HG02973 (cell line): ENCODE measurements around the gene HOXA11.

ENCODE experiments used
- ATAC-seq: cut with Tn5 transposase; IDR thresholded peaks from one replicate; pipeline ENCODE4 v1.9.1; 2021; ENCODE audit warnings: moderate library complexity; ENCODE audit not compliant: unreplicated experiment

HOXA11 gene

DNA sequence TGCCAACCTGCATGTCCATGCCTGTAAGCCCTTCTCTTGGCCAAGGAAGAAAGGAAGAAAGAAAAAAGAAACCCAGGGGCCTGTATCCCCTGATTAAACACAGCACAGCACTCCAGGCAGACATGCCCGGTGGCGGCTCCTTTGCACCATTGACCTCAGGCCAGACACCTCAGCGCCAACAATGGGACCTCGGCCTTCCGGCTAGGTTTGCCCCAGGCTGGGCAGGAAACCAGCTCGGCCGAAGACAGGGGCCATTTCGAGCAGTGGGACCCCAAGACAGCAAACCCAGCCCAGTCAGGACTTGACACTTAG, 13.8 kb downstream of the HOXA11 start:
- ATAC-seq, result no peak

DNA sequence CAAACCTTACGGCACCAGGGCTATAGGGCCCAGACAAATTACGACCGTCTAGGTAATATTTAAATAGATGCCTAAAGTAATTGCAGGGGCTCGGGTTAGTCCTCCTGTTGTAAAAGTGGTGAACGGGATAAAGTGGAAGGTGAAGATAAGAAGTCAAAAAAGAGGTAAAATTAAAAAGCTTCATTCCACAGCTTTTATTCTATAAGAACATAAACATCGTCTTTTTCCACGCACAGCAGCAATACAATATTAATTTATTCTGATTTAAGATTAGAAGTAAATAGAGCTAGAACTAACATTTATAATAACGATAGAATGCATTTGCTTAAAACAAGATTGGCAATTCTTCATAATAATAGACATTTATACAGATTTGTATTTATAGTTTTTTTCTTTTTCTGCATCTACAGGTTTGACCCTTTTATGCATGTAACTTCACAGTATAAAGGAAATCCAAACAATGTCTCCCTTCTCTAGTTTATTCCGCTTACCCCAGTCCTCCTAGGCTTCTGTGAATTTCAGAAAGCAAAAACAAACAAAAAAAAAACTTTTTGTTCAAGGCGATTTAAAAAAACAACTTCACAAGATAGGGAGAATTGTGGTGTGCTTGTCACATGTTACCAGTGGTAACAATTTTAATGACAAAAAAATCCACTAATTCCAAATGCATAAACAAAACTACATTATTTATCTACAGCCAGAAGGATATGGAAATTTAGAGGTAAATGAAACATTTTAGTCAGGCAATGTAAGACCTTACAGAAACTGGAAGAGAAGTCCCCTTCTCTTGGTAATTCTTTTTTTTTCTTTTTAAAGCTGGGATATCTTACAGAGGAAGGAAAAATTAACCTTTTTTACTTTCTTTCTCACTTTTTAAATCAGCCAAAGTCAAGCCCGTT, 14.4 kb downstream of the HOXA11 start:
- ATAC-seq, result no peak

DNA sequence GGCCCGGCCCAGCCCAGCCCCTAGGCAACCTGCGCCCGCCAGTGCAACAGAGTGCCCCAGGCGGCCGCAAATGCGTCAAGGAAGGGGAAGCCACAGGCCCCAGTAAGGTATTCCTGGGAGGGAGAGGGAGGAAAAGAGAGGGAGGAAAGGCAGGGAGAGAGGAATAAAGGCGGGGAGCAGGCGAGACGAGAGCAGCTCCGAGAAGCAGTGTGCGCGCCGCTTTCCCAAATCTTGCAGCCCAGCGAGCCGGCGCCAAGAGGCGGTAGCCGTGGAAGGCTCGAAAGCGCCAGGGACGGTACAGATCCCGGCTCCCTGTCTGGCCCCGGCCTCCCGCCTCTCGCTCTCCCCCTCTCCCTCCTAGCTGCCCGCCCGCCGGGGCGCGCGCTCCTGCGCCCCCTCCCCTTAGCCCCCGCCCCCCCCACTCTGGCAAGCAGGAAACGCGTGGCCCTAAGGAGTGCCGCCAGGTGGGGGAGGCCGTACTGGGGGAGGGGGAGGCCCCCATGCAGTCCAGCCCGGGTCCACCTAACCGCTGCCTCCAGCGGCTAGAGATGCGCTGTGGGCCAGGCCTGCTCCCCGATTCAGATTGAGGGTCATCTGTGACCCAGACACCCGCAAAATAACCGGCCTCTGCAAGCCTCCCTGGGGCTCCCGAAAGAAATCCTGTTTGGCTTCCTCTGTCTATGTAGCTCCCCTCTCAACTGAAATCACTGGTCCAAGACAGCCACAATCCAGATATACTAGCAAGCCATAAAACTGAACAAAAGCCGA, 15.2 kb downstream of the HOXA11 start:
- no peak for ATAC-seq

DNA sequence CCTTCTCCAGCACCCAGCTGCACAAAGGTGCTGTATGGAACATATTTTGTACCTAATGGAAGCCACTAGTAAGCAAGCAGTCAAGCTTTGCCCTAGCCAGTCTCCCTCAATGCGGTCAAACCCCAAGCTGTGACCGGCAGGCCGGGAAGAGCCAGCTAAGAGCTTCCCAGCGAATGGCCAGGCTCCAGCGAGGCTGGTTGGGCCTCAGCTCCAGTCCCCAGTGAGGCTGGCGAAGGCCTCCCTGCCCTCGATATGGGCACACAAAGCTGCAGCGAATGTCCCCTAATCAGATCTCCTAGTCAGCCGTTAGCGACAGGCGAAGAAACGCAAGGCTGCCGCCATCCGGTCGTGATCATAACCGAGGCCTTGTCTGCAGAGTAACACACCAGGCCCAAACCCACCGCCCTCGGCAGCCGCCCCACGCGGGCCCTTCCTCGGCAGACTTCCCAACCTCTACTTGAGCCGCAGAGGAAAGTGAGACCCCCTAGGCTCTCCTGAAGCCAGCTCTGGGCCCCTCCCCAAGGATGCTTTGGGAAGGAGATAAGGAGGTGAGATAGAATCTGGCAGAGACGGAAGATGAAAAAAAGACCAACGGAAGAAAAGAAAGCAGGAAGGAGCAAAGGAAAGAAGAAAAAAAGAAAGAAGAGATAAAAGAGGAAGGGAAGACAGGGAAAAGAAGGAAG, 16.6 kb downstream of the HOXA11 start:
- ATAC-seq, result no peak

DNA sequence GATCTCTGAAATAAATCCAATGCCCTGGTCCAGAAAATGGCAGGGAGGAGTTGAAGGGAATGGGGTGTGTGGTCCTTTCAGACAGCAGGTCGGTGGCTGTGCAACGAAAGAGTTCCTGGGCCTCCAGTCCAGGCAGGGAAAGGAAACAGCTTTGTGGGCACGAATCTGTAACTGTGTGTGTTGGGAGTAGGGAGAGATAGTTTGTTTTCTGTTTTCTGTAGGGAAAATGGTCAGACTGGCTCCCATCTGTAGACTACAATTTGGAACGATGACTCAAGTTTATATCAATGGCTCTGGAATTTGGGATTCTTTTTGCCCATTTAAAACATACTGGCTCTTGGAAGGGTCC, 17.1 kb downstream of the HOXA11 start:
- no peak for ATAC-seq

DNA sequence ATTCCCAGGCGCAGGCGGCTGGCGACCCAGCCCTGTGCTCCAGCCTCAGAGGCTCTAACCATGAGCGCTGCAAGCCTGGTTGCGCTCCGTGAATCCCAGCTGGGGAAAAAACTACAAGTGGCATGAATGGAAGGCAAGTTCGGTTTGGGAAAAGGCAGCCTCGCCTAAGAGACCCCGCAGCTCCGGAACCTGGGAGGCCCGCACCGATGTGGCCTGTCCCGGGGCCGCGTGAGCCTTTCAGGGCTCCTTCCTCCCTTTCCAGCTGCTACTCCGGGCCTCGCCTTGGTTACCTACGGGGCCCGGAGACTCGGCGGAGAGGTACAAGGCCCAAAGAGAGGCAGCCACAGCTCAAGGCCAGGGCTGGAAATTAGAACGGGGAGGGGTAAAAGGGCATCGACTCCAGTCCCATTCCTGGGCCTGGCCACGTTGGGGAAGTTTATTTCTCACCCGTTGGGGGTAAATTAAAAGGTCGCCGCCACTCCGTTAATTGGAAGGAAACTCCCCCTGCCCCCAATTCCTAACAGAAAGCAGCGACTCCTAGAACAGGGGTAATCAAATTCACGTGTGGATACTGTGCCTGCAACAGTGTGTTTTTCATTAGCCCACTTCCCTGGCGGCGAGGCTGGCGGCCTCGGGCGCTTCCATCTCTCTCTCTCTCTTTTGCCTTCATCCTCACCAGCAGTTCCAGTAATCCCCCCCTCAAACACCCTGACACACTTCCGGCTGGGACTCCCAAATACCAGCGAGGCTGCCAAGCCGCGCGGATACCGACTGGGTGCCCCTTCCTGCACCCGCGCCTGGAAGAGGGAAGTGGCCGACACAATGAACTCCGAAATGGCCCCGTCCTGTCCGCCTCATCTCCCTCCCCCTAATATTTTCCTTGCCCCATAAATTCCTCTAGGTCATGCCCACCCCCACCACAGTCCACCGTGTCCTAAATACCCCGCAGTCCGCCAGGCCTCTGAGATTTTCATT, 18.2 kb downstream of the HOXA11 start:
- no peak for ATAC-seq

DNA sequence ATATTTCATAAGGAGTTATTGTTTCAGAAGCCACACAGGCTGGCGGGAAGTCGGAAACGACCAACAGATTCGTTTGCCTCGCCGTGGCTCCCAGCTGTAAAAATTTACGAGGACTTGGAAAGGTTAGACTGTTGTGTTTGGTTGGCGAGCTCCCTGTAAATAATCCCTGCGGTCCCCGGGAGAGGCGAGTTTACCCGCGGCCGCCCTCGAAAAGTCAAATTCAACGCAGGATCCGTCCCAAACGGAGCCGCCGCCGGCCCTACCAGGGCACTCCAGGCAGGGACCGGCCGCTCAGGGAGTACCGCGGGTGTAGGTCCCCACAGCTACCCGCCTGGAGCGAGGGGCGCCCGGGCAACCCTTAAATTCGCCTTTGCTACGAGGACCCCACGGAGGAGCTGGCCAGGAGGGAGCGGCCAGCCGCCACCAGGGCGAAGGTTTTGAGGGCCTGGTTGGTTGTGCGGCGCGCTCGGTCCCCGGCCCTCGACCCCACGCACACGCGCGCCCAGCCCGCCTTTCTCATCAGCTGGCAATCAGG, 19.0 kb downstream of the HOXA11 start:
- ATAC-seq, result no peak

DNA sequence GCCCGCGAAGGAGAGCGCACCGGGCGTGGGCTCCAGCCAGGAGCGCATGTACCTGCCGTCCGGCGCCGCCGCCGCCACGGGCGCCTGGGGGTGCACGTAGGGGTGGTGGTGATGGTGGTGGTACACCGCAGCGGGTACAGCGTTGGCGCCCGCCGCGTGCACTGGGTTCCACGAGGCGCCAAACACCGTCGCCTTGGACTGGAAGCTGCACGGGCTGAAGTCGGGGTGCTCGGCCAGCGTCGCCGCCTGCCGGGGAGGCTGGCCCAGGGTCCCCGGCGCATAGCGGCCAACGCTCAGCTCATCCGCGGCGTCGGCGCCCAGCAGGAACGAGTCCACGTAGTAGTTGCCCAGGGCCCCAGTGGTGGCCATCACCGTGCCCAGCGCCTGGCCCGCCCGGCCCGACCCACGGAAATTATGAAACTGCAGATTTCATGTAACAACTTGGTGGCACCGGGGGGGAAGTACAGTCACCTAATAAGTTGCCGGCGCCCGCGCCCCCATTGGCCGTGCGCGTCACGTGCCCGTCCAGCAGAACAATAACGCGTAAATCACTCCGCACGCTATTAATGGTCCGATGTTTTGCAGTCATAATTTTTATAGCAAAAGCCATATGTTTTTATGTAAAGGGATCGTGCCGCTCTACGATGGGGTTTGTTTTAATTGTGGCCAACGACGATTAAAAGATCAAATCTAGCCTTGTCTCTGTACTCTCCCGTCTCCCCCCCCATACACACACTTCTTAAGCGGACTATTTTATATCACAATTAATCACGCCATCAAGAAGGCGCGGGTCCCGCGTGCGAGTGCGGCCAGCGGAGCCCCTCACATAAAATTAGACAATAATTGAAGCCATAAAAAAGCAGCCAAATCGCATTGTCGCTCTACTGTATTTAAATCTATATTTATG, 19.7 kb downstream of the HOXA11 start, which contains the start of gene HOXA9:
HOXA9 (minus strand) TSS at position 449 of the 907 bp plus-strand sequence; CDS start at position 369, 80 bp downstream.
- ATAC-seq, result no peak

DNA sequence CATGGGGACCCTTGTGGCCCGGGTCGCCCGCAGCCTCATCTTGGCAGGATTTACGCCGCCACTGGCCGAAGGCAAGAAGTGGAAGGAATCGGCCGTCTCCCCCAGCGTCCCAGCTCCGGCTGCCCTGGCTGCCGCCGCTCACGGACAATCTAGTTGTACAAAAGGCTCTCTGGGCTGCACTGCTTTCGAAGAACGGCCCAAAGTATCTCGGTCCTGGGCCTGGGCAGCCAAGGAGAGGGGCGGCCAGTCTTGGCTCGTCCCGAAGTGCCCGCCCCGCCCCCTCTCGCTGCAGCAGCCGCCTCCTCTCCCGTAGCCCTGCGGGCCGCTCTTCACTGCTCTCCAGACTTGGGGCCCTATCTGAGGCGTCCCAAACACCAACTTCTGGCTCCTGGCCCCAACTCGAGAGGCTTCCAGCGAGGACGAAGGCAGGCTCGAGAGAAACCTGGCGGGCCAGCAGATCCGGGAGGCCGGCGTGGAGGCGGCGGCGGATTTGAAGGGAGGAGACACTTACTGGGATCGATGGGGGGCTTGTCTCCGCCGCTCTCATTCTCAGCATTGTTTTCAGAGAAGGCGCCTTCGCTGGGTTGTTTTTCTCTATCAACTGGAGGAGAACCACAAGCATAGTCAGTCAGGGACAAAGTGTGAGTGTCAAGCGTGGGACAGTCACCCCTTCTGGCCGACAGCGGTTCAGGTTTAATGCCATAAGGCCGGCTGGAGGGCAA, 20.5 kb downstream of the HOXA11 start:
- ATAC-seq, result no peak

DNA sequence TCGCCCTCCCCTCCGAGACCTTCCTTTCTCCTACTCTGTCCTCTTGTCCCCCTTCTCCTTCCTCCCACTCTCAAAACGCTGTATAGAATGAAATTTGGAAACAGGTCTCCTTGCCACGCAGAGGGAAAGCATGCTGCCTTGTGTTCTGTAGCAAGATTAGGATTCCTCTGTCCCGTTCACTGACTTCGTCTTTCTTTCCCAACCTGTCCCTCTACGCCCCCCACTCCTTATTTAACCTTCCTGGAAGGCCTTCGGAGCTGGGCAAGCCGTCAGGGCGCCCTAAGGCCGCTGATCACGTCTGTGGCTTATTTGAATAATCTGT, 21.0 kb downstream of the HOXA11 start:
- no peak for ATAC-seq

DNA sequence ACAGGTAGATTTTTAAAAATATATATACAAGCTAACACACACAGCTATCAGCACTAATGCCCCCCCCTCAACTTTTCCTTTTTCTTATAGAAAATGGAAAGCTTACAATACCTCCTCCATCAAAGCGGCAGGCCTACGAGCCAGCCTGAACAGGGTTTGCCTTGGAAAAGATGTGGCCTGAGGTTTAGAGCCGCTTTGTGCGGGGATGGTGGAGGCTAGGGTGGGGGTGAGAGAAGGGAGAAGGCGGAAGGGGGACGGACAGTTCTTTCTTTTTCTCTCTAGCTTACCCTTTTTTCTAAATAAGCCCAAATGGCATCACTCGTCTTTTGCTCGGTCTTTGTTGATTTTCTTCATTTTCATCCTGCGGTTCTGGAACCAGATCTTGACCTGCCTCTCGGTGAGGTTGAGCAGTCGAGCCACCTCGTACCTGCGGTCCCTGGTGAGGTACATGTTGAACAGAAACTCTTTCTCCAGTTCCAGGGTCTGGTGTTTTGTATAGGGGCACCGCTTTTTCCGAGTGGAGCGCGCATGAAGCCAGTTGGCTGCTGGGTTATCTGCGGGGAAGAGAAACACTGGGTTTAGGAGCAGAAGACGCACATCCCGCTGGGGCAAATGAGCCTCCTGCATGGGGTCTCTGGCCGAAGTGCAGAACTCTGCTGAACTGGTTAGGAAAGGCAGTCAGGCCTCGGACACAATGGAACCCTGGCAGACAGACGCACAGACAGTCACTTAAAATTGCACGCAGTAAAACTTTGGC, 21.6 kb downstream of the HOXA11 start:
- ATAC-seq, result no peak

DNA sequence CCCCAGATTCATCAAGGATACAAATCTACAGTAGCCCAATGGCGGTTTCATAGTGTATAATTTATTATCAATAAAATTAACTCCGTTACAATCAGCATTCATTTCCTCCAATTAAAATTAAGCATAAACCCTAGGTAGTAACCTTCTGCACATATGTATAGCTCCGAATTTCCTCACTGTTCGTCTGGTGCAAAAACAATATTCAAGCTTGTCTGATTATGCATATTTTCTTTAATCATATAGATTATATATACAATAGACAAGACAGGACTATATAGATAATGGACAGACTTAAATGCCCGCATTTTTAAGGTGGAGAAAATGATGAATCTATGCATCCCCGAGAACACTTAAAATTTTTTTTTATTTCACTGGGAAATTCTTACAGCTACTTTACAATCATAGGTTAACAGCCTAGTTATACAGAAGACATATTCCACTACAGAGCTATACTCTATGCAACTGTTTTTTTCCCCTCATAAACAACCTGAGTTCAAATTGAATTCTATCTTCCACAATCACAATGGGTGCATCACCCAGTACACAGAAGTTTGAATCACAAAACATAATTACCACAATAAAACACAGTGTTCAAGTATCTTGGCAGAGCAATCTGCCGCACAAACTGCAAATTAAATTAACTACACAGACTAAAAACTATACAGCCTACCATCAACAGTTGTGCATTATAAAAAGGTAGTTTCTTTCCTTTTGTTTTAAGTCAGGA, 22.3 kb downstream of the HOXA11 start:
- ATAC-seq, result no peak

DNA sequence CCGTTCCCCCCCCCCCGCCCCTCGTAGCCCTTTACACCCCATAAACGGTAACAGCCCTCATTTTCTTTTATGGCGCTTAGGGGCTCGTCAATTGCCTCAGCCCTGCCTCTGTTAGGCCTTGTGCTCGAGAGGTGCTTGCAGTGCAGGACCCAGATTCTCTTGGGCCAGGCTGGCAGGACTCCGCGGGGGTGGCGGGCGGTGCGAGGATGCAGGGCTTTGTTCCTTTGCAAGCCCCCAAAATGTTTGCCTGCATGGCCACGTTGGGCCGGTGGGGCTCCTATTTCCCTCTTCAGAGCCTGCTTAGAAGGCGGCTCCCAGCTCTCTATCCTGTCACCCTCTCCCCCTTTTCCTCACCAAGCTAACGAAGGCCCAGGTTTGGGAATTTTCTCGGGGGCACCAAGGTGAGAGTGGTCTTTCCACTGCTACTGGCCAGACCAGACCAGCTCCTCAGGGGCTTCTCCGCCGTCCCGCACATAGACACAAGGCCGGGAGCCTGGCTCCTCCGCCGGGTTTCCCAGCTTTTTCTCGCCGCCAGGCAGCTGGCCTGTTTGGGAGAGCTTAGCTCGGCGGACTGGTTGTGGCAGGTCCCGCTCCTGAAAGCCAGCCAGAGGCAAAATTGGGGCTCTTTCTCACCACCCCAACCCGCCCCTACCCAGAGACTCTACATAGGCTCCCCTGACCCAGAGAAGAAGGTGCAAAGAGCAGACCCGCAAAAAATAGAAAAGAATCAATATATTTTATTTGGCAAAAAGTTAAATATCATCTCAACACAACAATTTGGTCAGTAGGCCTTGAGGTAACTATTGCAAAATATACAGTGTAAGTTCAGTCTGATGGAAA, 23.1 kb downstream of the HOXA11 start:
- no peak for ATAC-seq

DNA sequence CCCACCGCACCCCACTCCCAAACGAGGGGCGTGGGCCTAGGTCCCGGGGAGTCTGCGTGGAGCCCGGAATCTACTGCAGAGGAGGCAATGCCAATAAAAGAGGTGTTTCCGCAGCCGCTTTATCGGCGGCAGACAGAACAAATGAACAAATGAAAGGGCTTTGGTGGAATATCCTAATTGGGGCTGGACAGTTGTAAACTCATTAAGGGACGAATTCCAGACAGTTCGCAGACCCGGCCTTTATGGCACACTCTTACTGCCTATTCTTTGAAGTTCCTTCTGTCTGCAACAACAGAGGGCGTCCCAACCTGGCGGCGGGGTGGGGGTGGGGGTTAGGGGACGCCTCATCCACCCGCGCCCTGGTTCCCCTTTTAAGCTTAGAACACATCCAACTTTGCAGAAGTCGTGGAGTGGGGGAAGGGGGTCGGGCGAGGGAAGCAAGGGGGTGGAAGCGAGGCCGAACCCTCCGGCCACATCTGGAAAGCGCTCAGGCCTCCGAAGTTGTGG, 23.8 kb downstream of the HOXA11 start:
- no peak for ATAC-seq

DNA sequence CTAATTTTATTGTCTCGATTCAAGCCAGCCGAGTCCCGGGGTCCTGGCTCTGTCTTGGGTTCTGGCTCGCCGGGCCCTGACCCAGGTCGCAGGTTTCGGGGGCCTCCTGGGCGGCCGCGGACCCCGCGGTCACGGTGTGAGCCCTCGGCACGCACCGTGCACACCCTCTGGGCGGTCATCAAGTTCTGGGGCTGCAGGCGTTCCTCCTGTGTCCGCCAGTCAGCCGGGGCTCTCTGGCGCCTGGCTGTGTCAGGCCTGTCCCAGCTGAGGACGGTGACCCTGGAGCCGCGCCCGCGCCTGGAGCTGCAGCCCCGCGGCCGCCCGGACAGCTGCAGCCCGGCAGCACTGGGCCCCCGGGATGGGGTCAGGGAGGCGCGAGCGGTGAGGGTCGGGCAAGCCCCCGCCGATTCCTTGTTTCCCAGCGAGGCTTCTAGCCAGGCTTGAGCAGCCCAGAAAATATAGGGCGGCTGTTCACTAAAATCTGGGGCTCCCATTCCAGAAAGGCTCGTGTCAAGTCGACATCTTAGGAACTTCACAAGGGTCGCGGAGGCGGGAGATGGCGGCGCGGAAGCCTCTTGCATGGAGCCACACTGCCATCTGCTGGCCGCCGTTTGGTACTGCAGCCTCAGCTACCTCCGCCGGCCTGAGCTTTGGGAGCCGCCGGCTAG, 24.4 kb downstream of the HOXA11 start:
- ATAC-seq, result no peak

DNA sequence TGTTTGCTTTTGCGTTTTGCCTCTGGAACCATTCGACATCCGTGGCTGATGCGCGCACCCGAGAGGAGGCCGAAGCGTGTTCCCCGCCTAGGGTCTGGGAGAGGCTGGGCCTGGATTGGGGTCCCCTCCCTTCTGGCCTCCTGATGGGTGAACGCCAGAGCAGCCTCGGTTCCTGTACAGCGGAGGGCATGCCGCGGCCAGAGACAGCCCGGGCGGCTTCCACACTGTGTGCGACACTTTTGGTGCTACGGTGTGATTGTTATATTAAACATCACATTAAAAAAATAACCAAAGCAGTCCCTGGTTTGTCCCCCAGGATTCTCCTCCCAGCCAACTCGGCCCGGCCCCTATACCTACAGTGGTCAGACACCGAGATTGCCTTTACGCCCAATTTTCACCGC, 24.9 kb downstream of the HOXA11 start:
- no peak for ATAC-seq
